C4-2B (cell line): ENCODE measurements around the gene ENTPD6.

ENCODE experiments used
- ZFX ChIP-seq: fragments of 450-650 bp; IDR thresholded peaks from 2 replicates; pipeline ENCODE4 v1.6.1; 2017
- TF ChIP-seq, protein P1 (sequence below): fragments of 450-650 bp; conservative IDR thresholded peaks from 2 replicates; pipeline ENCODE4 v1.5.1; 2017; ENCODE audit warnings: mild to moderate bottlenecking

GRCh38 chr20:25165128-25165527, 30.4 kb upstream of the ENTPD6 start:
- TF ChIP-seq, protein P1, sequence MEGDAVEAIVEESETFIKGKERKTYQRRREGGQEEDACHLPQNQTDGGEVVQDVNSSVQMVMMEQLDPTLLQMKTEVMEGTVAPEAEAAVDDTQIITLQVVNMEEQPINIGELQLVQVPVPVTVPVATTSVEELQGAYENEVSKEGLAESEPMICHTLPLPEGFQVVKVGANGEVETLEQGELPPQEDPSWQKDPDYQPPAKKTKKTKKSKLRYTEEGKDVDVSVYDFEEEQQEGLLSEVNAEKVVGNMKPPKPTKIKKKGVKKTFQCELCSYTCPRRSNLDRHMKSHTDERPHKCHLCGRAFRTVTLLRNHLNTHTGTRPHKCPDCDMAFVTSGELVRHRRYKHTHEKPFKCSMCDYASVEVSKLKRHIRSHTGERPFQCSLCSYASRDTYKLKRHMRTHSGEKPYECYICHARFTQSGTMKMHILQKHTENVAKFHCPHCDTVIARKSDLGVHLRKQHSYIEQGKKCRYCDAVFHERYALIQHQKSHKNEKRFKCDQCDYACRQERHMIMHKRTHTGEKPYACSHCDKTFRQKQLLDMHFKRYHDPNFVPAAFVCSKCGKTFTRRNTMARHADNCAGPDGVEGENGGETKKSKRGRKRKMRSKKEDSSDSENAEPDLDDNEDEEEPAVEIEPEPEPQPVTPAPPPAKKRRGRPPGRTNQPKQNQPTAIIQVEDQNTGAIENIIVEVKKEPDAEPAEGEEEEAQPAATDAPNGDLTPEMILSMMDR: no peak
- no peak for TF ChIP-seq ZFX
